HEK293 (cell line): ENCODE results near the gene ACYP1.

Experiments
- CTCF ChIA-PET: fragments of 350-600 bp; formaldehyde crosslinking; extraction: SDS; loops from one replicate; lab custom pipeline; 2021; ENCODE audit warnings: antibody characterized with exemption; lab: Yijun Ruan, JAX
- POLR2A ChIA-PET: fragments of 300-600 bp; formaldehyde crosslinking; extraction: SDS; loops from one replicate; lab custom pipeline; 2020; ENCODE audit warnings: antibody characterized with exemption, inconsistent platforms; lab: Yijun Ruan, JAX
- H3K27ac ChIP-seq: fragments of 200-500 bp; sonication (Bioruptor generic); 2 replicates; pipeline ENCODE4 v1.5.1; 2014; ENCODE audit warnings: low read depth, low read length, control low read depth, inconsistent platforms; ENCODE audit errors: extremely low read depth
- H3K36me3 ChIP-seq, 2 experiments: fragments of 200-500 bp in 1 of 2; sonication (Bioruptor generic) in 1 of 2; 1 replicate in 1 of 2; 2 replicates in 1 of 2; pipeline ENCODE4 v1.5.1; 2014 to 2017; ENCODE audit warnings: inconsistent platforms in 2 of 2, low read length in 2 of 2; ENCODE audit not compliant: control insufficient read depth in 2 of 2, insufficient read depth in 1 of 2
- H3K4me1 ChIP-seq: fragments of 200-500 bp; sonication (Bioruptor generic); 2 replicates; pipeline ENCODE4 v1.5.1; 2014; ENCODE audit warnings: mild to moderate bottlenecking, low read length, inconsistent platforms; ENCODE audit not compliant: control insufficient read depth, insufficient read depth
- H3K4me3 ChIP-seq: 2 replicates; pipeline ENCODE4 v1.5.1; 2011; ENCODE audit warnings: low read depth, mild to moderate bottlenecking, control low read depth, low read length, moderate library complexity
- H3K9me3 ChIP-seq: fragments of 200-500 bp; sonication (Bioruptor generic); 2 replicates; pipeline ENCODE4 v1.5.1; 2014; ENCODE audit warnings: low read depth, low read length, inconsistent platforms; ENCODE audit not compliant: control insufficient read depth, insufficient read depth
- BCL11B ChIP-seq: fragments of 450-650 bp; formaldehyde crosslinking; IDR thresholded peaks from 2 replicates; pipeline ENCODE4 v1.5.1; 2016; ENCODE audit warnings: low read depth, missing biosample characterization, missing genetic modification characterization
- KLF1 ChIP-seq: fragments of 450-650 bp; formaldehyde crosslinking; IDR thresholded peaks from 2 replicates; pipeline ENCODE4 v1.5.1; 2016; ENCODE audit warnings: missing biosample characterization, missing genetic modification characterization
- KLF10 ChIP-seq: fragments of 450-650 bp; IDR thresholded peaks from 2 replicates; pipeline ENCODE4 v1.5.1; 2018; ENCODE audit warnings: missing biosample characterization, mild to moderate bottlenecking, missing genetic modification characterization
- KLF16 ChIP-seq: fragments of 450-650 bp; formaldehyde crosslinking; IDR thresholded peaks from 2 replicates; pipeline ENCODE4 v1.5.1; 2017; ENCODE audit warnings: missing biosample characterization, missing genetic modification characterization
- KLF7 ChIP-seq: fragments of 450-650 bp; formaldehyde crosslinking; IDR thresholded peaks from 2 replicates; pipeline ENCODE4 v1.5.1; 2016; ENCODE audit warnings: missing biosample characterization, missing genetic modification characterization, borderline replicate concordance
- KLF8 ChIP-seq: fragments of 450-650 bp; formaldehyde crosslinking; IDR thresholded peaks from 2 replicates; pipeline ENCODE4 v1.5.1; 2016; ENCODE audit warnings: missing biosample characterization, missing genetic modification characterization
- KLF9 ChIP-seq: fragments of 450-650 bp; formaldehyde crosslinking; IDR thresholded peaks from 2 replicates; pipeline ENCODE4 v1.5.1; 2016; ENCODE audit warnings: missing biosample characterization, missing genetic modification characterization, low read depth
- MZF1 ChIP-seq: fragments of 450-650 bp; formaldehyde crosslinking; IDR thresholded peaks from 2 replicates; pipeline ENCODE4 v1.5.1; 2017; ENCODE audit warnings: missing biosample characterization, missing genetic modification characterization, borderline replicate concordance
- OSR2 ChIP-seq: fragments of 450-650 bp; formaldehyde crosslinking; IDR thresholded peaks from 2 replicates; pipeline ENCODE4 v1.5.1; 2016; ENCODE audit warnings: missing biosample characterization, missing genetic modification characterization
- SP2 ChIP-seq: fragments of 450-650 bp; formaldehyde crosslinking; IDR thresholded peaks from 2 replicates; pipeline ENCODE4 v1.5.1; 2016; ENCODE audit warnings: missing biosample characterization, missing genetic modification characterization
- SP3 ChIP-seq: fragments of 450-650 bp; formaldehyde crosslinking; IDR thresholded peaks from 2 replicates; pipeline ENCODE4 v1.5.1; 2016; ENCODE audit warnings: missing biosample characterization, missing genetic modification characterization
- ZBTB17 ChIP-seq: fragments of 450-650 bp; formaldehyde crosslinking; IDR thresholded peaks from 2 replicates; pipeline ENCODE4 v1.5.1; 2016; ENCODE audit warnings: missing biosample characterization, missing genetic modification characterization
- ZEB2 ChIP-seq: fragments of 450-650 bp; formaldehyde crosslinking; IDR thresholded peaks from 2 replicates; pipeline ENCODE4 v1.5.1; 2016; ENCODE audit warnings: missing biosample characterization, missing genetic modification characterization
- ZFP41 ChIP-seq: fragments of 450-650 bp; formaldehyde crosslinking; IDR thresholded peaks from 2 replicates; pipeline ENCODE4 v1.5.1; 2016; ENCODE audit warnings: missing biosample characterization, missing genetic modification characterization, borderline replicate concordance
- ZNF10 ChIP-seq: fragments of 450-650 bp; formaldehyde crosslinking; IDR thresholded peaks from 2 replicates; pipeline ENCODE4 v1.5.1; 2017; ENCODE audit warnings: missing biosample characterization, missing genetic modification characterization
- ZNF155 ChIP-seq: fragments of 450-650 bp; formaldehyde crosslinking; IDR thresholded peaks from 2 replicates; pipeline ENCODE4 v1.5.1; 2016; ENCODE audit warnings: missing biosample characterization, missing genetic modification characterization
- ZNF24 ChIP-seq: fragments of 450-650 bp; formaldehyde crosslinking; IDR thresholded peaks from 2 replicates; pipeline ENCODE4 v1.5.1; 2016; ENCODE audit warnings: missing biosample characterization, missing genetic modification characterization
- ZNF426 ChIP-seq: fragments of 450-650 bp; formaldehyde crosslinking; IDR thresholded peaks from 2 replicates; pipeline ENCODE4 v1.5.1; 2017; ENCODE audit warnings: missing biosample characterization, missing genetic modification characterization, mild to moderate bottlenecking, inconsistent platforms, moderate library complexity
- ZNF530 ChIP-seq: fragments of 450-650 bp; formaldehyde crosslinking; IDR thresholded peaks from 2 replicates; pipeline ENCODE4 v1.5.1; 2016; ENCODE audit warnings: low read depth, missing biosample characterization, missing genetic modification characterization
- ZNF600 ChIP-seq: fragments of 450-650 bp; formaldehyde crosslinking; IDR thresholded peaks from 2 replicates; pipeline ENCODE4 v1.5.1; 2016; ENCODE audit warnings: missing biosample characterization, missing genetic modification characterization
- ZNF626 ChIP-seq: fragments of 450-650 bp; sonication (Bioruptor Pico); formaldehyde crosslinking; IDR thresholded peaks from 2 replicates; pipeline ENCODE4 v1.5.1; 2018; ENCODE audit warnings: missing biosample characterization, missing genetic modification characterization, inconsistent platforms
- ZSCAN30 ChIP-seq: fragments of 450-650 bp; IDR thresholded peaks from 2 replicates; pipeline ENCODE4 v1.5.1; 2018; ENCODE audit warnings: missing biosample characterization, mild to moderate bottlenecking, missing genetic modification characterization, moderate library complexity
- TF ChIP-seq, protein P1 (sequence below): fragments of 450-650 bp; formaldehyde crosslinking; IDR thresholded peaks from 2 replicates; pipeline ENCODE4 v1.5.1; 2016; ENCODE audit warnings: missing biosample characterization, missing genetic modification characterization
- TF ChIP-seq, protein P2 (sequence below): fragments of 450-650 bp; formaldehyde crosslinking; IDR thresholded peaks from 2 replicates; pipeline ENCODE4 v1.5.1; 2016; ENCODE audit warnings: missing biosample characterization, missing genetic modification characterization
- TF ChIP-seq, protein P3 (sequence below): fragments of 450-650 bp; formaldehyde crosslinking; IDR thresholded peaks from 2 replicates; pipeline ENCODE4 v1.5.1; 2016; ENCODE audit warnings: missing biosample characterization, missing genetic modification characterization, low read depth
- TF ChIP-seq, protein P4 (sequence below): fragments of 450-650 bp; formaldehyde crosslinking; IDR thresholded peaks from 2 replicates; pipeline ENCODE4 v1.5.1; 2016; ENCODE audit warnings: missing biosample characterization, missing genetic modification characterization
- TF ChIP-seq, protein P5 (sequence below): fragments of 450-650 bp; formaldehyde crosslinking; optimal IDR thresholded peaks from 2 replicates; pipeline ENCODE3; 2016; ENCODE audit warnings: missing biosample characterization, mild to moderate bottlenecking, missing genetic modification characterization

ACYP1 gene

DNA sequence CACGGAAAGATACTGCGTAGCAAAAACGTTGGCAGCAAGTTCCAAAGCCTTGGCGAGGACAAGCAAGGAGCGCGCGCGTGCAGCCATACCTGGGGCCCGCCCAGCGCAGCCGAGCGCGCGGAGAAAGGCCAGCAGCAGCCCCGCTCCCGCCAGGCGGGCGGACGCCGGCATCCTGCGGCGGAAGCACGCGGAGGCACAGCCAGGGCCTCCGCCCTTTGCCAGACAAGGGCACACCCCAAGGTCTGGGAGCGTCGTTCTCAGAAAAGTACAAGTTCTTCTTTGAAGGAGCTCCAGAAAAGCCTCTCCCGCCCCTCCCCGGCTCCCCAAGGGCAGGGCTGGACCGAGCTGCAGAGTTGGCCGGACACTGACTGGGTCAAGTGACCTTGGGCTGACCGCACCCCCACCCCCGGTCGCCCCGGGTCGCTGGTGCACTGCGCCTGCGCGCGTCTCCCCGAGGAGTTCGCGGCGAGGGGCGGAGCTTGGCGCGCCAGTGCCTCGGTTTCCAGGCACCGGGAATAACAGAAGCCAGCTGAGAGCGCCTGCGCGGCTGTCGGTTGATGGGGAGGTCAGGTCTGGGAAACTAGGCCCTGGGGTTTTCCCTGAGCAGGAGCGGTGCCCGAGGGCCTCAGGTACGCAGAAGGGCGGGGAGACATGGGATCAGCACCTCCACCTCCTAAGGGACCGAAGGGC, 5.4 kb upstream of the ACYP1 start, which contains the start of gene ZC2HC1C:
TSS of gene ZC2HC1C (plus strand) at position 521 of the 690 bp plus-strand sequence. CDS start 933 bp downstream, outside the sequence.
- Histone ChIP-seq H3K4me3 (peak within 1 kb of the TSS; percentile 60), H3K27ac (peak within 1 kb of the TSS; percentile 78), H3K4me1 (peaks cover 5% of the 10 kb centered on the region), H3K9me3 (no peaks in the 10 kb centered on the region), H3K36me3 (no peaks in the 10 kb centered on the region)
- ChIA-PET POLR2A (interaction anchor here (0.5 to 1.4 kb wide), 8 partner anchors 16 to 1499 kb away, joined by 3 to 5 read pairs (median 3); partner anchors contain the start of genes MLH3, NEK9, NPC2 and PGF), CTCF (interaction anchor here (0.6 to 1.5 kb wide), 4 partner anchors 19 to 638 kb away, joined by 3 to 8 read pairs (median 4); no protein-coding TSS in a partner anchor)
- no peak for TF ChIP-seq KLF9 (tag by site-specific recombination)
- 0 out of 2 replicates have a peak, but pooled peaks have one; percentile 32 for TF ChIP-seq ZNF10 (tag by site-specific recombination)
- peak; percentile 83 for TF ChIP-seq ZSCAN30 (tag by site-specific recombination)
- TF ChIP-seq ZNF426, result no peak
- peak; percentile 97 for TF ChIP-seq BCL11B
- TF ChIP-seq KLF16 (tag by site-specific recombination), result peak; percentile 43; the same call in 1 of the 2 replicates
- peak; percentile 22; the same call in 1 of the 2 replicates for TF ChIP-seq SP3
- TF ChIP-seq, protein P1, sequence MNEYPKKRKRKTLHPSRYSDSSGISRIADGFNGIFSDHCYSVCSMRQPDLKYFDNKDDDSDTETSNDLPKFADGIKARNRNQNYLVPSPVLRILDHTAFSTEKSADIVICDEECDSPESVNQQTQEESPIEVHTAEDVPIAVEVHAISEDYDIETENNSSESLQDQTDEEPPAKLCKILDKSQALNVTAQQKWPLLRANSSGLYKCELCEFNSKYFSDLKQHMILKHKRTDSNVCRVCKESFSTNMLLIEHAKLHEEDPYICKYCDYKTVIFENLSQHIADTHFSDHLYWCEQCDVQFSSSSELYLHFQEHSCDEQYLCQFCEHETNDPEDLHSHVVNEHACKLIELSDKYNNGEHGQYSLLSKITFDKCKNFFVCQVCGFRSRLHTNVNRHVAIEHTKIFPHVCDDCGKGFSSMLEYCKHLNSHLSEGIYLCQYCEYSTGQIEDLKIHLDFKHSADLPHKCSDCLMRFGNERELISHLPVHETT (tag by site-specific recombination), result no peak
- TF ChIP-seq KLF10 (tag by site-specific recombination), result 0 out of 2 replicates have a peak, but pooled peaks have one; percentile 24
- 0 out of 2 replicates have a peak, but pooled peaks have one; percentile 26 for TF ChIP-seq SP2
- no peak for TF ChIP-seq ZNF626 (tag by site-specific recombination)
- no peak for TF ChIP-seq ZNF24 (tag by site-specific recombination)
- TF ChIP-seq KLF8 (tag by site-specific recombination), result peak; percentile 80
- TF ChIP-seq KLF1 (tag by site-specific recombination), result peak; percentile 82
- TF ChIP-seq, protein P2, sequence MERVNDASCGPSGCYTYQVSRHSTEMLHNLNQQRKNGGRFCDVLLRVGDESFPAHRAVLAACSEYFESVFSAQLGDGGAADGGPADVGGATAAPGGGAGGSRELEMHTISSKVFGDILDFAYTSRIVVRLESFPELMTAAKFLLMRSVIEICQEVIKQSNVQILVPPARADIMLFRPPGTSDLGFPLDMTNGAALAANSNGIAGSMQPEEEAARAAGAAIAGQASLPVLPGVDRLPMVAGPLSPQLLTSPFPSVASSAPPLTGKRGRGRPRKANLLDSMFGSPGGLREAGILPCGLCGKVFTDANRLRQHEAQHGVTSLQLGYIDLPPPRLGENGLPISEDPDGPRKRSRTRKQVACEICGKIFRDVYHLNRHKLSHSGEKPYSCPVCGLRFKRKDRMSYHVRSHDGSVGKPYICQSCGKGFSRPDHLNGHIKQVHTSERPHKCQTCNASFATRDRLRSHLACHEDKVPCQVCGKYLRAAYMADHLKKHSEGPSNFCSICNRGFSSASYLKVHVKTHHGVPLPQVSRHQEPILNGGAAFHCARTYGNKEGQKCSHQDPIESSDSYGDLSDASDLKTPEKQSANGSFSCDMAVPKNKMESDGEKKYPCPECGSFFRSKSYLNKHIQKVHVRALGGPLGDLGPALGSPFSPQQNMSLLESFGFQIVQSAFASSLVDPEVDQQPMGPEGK, result peak; percentile 77
- no peak for TF ChIP-seq MZF1 (tag by site-specific recombination)
- TF ChIP-seq KLF7, result peak; percentile 88; the same call in 1 of the 2 replicates
- no peak for TF ChIP-seq ZNF530 (tag by site-specific recombination)
- TF ChIP-seq, protein P3, sequence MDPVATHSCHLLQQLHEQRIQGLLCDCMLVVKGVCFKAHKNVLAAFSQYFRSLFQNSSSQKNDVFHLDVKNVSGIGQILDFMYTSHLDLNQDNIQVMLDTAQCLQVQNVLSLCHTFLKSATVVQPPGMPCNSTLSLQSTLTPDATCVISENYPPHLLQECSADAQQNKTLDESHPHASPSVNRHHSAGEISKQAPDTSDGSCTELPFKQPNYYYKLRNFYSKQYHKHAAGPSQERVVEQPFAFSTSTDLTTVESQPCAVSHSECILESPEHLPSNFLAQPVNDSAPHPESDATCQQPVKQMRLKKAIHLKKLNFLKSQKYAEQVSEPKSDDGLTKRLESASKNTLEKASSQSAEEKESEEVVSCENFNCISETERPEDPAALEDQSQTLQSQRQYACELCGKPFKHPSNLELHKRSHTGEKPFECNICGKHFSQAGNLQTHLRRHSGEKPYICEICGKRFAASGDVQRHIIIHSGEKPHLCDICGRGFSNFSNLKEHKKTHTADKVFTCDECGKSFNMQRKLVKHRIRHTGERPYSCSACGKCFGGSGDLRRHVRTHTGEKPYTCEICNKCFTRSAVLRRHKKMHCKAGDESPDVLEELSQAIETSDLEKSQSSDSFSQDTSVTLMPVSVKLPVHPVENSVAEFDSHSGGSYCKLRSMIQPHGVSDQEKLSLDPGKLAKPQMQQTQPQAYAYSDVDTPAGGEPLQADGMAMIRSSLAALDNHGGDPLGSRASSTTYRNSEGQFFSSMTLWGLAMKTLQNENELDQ (tag by site-specific recombination), result no peak
- peak; percentile 32; the same call in 1 of the 2 replicates for TF ChIP-seq ZNF600
- TF ChIP-seq ZEB2 (tag by site-specific recombination), result peak; percentile 29; the same call in 1 of the 2 replicates
- TF ChIP-seq, protein P4, sequence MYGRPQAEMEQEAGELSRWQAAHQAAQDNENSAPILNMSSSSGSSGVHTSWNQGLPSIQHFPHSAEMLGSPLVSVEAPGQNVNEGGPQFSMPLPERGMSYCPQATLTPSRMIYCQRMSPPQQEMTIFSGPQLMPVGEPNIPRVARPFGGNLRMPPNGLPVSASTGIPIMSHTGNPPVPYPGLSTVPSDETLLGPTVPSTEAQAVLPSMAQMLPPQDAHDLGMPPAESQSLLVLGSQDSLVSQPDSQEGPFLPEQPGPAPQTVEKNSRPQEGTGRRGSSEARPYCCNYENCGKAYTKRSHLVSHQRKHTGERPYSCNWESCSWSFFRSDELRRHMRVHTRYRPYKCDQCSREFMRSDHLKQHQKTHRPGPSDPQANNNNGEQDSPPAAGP (tag by site-specific recombination), result 0 out of 2 replicates have a peak, but pooled peaks have one; percentile 24
- TF ChIP-seq OSR2 (tag by site-specific recombination), result peak; percentile 49; the same call in 1 of the 2 replicates
- TF ChIP-seq ZBTB17 (tag by site-specific recombination), result 0 out of 2 replicates have a peak, but pooled peaks have one; percentile 11
- TF ChIP-seq ZFP41 (tag by site-specific recombination), result no peak
- no peak for TF ChIP-seq ZNF155 (tag by site-specific recombination)
- TF ChIP-seq, protein P5, sequence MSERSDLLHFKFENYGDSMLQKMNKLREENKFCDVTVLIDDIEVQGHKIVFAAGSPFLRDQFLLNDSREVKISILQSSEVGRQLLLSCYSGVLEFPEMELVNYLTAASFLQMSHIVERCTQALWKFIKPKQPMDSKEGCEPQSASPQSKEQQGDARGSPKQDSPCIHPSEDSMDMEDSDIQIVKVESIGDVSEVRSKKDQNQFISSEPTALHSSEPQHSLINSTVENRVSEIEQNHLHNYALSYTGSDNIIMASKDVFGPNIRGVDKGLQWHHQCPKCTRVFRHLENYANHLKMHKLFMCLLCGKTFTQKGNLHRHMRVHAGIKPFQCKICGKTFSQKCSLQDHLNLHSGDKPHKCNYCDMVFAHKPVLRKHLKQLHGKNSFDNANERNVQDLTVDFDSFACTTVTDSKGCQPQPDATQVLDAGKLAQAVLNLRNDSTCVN (tag by site-specific recombination), result peak; percentile 87
